ENCODE results near the gene TECRL.

The TECRL gene

GRCh38 chr4:64250488-64250887 lies 158.8 kb downstream of the TECRL start:
- DNase-seq (ENCODE audit: low spot score in 2 of 2) = no peak
- H3K9me3 Mint-ChIP-seq = peaks cover 11% of the 10 kb centered on the region
- H3K27ac Mint-ChIP-seq = no peak overlapping the region

GRCh38 chr4:64250061-64250460 lies 159.2 kb downstream of the TECRL start:
- H3K36me3 Mint-ChIP-seq = no peaks in the 10 kb centered on the region
- no peak overlapping the region for H3K4me3 Mint-ChIP-seq
- no peak for DNase-seq (ENCODE audit: low spot score in 2 of 2)
- ATAC-seq = no peak
- H3K9me3 Mint-ChIP-seq = peaks cover 11% of the 10 kb centered on the region
- no peaks in the 10 kb centered on the region for H3K4me1 Mint-ChIP-seq
- H3K27ac Mint-ChIP-seq = no peak overlapping the region

More at GRCh38 chr4:64250488-64250887, 158.8 kb downstream of the TECRL start:
- H3K4me1 Mint-ChIP-seq = no peaks in the 10 kb centered on the region
- no peak overlapping the region for H3K4me3 Mint-ChIP-seq
- no peaks in the 10 kb centered on the region for H3K36me3 Mint-ChIP-seq
- ATAC-seq = no peak

- no peaks in the 10 kb centered on the region for H3K4me1 Mint-ChIP-seq
- no peak for ATAC-seq
Measured at GRCh38 chr4:64248186-64248585, 161.1 kb downstream of the TECRL start.

GRCh38 chr4:64230709-64231310 lies 178.4 kb downstream of the TECRL start:
- no peaks in the 10 kb centered on the region for H3K36me3 Mint-ChIP-seq
- H3K4me1 Mint-ChIP-seq = no peaks in the 10 kb centered on the region
- H3K9me3 Mint-ChIP-seq = peaks cover 20% of the 10 kb centered on the region
- no peak for DNase-seq (ENCODE audit: low spot score in 2 of 2)
- H3K4me3 Mint-ChIP-seq = no peak overlapping the region
- ATAC-seq = no peak
- H3K27ac Mint-ChIP-seq = no peak overlapping the region

More at GRCh38 chr4:64248186-64248585, 161.1 kb downstream of the TECRL start:
- DNase-seq (ENCODE audit: low spot score in 2 of 2) = no peak
- Mint-ChIP-seq H3K9me3 (peaks cover 15% of the 10 kb centered on the region), H3K27ac (no peak overlapping the region), H3K4me3 (no peak overlapping the region), H3K36me3 (no peaks in the 10 kb centered on the region)
